OCI-LY3 (cell line): ENCODE measurements around the gene SPATA31C1.

Source experiments
- EZH2phosphoT487 ChIP-seq: fragments of 200-600 bp; shearing (Covaris generic); IDR thresholded peaks from 2 replicates; pipeline ENCODE4 v1.6.1; 2018; ENCODE audit warnings: antibody characterized with exemption, mixed run types, low read depth
- TF ChIP-seq, protein P1 (sequence below): fragments of 200-600, 300-600 bp; sonication (generic); IDR thresholded peaks from 2 replicates; pipeline ENCODE4 v1.5.1; 2014; ENCODE audit warnings: antibody characterized with exemption, low read length, low read depth

GRCh38 chr9:87884578-87885459 is 32.9 kb upstream of the SPATA31C1 start:
- TF ChIP-seq, protein P1, sequence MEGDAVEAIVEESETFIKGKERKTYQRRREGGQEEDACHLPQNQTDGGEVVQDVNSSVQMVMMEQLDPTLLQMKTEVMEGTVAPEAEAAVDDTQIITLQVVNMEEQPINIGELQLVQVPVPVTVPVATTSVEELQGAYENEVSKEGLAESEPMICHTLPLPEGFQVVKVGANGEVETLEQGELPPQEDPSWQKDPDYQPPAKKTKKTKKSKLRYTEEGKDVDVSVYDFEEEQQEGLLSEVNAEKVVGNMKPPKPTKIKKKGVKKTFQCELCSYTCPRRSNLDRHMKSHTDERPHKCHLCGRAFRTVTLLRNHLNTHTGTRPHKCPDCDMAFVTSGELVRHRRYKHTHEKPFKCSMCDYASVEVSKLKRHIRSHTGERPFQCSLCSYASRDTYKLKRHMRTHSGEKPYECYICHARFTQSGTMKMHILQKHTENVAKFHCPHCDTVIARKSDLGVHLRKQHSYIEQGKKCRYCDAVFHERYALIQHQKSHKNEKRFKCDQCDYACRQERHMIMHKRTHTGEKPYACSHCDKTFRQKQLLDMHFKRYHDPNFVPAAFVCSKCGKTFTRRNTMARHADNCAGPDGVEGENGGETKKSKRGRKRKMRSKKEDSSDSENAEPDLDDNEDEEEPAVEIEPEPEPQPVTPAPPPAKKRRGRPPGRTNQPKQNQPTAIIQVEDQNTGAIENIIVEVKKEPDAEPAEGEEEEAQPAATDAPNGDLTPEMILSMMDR = no peak
- no peak for TF ChIP-seq EZH2phosphoT487
